ENCODE results near the gene LCT.
"Not testable (repeated sequence)": the region's sequence is repeated elsewhere in the genome, so short reads cannot be mapped to it uniquely, and the experiment has no call there.

LCT gene

GRCh38 chr2:135818937-135819610 lies 17.9 kb downstream of the LCT start:
- Histone ChIP-seq H3K27me3 (ENCODE audit: control insufficient read depth in 2 of 2, insufficient read depth in 2 of 2, low read length in 2 of 2) (no peaks in the 10 kb centered on the region), H3K4me1 (ENCODE audit: control insufficient read depth in 2 of 2, insufficient read depth in 2 of 2, low read length in 2 of 2) (no peaks in the 10 kb centered on the region), H3K36me3 (ENCODE audit: control insufficient read depth in 2 of 2, insufficient read depth in 2 of 2, low read length in 2 of 2) (no peaks in the 10 kb centered on the region), H3K4me3 (ENCODE audit: low read length in 2 of 2) (no peak overlapping the region), H3K9me3 (ENCODE audit: control insufficient read depth in 2 of 2, low read length in 2 of 2) (no peaks in the 10 kb centered on the region), H3K9ac (ENCODE audit: low read depth in 1 of 2, low read length in 2 of 2) (no peak overlapping the region), H3K27ac (ENCODE audit: low read depth in 2 of 2, low read length in 2 of 2) (no peak overlapping the region)

- Histone ChIP-seq H3K4me1 (ENCODE audit: control insufficient read depth in 2 of 2, insufficient read depth in 2 of 2, low read length in 2 of 2) (no peaks in the 10 kb centered on the region), H3K9me3 (ENCODE audit: control insufficient read depth in 2 of 2, low read length in 2 of 2) (no peaks in the 10 kb centered on the region), H3K4me3 (ENCODE audit: low read length in 2 of 2) (no peak overlapping the region), H3K9ac (ENCODE audit: low read depth in 1 of 2, low read length in 2 of 2) (no peak overlapping the region), H3K27me3 (ENCODE audit: control insufficient read depth in 2 of 2, insufficient read depth in 2 of 2, low read length in 2 of 2) (no peaks in the 10 kb centered on the region), H3K36me3 (ENCODE audit: control insufficient read depth in 2 of 2, insufficient read depth in 2 of 2, low read length in 2 of 2) (no peaks in the 10 kb centered on the region), H3K27ac (ENCODE audit: low read depth in 2 of 2, low read length in 2 of 2) (no peak overlapping the region)
Observed at GRCh38 chr2:135817951-135818350, 19.0 kb downstream of the LCT start.

GRCh38 chr2:135817466-135817865 lies 19.5 kb downstream of the LCT start:
- Histone ChIP-seq H3K9me3 (ENCODE audit: control insufficient read depth in 2 of 2, low read length in 2 of 2) (no peaks in the 10 kb centered on the region), H3K27me3 (ENCODE audit: control insufficient read depth in 2 of 2, insufficient read depth in 2 of 2, low read length in 2 of 2) (no peaks in the 10 kb centered on the region), H3K4me1 (ENCODE audit: control insufficient read depth in 2 of 2, insufficient read depth in 2 of 2, low read length in 2 of 2) (no peaks in the 10 kb centered on the region), H3K4me3 (ENCODE audit: low read length in 2 of 2) (no peak overlapping the region), H3K27ac (ENCODE audit: low read depth in 2 of 2, low read length in 2 of 2) (no peak overlapping the region), H3K9ac (ENCODE audit: low read depth in 1 of 2, low read length in 2 of 2) (no peak overlapping the region), H3K36me3 (ENCODE audit: control insufficient read depth in 2 of 2, insufficient read depth in 2 of 2, low read length in 2 of 2) (no peaks in the 10 kb centered on the region)

- no peaks in the 10 kb centered on the region for H3K36me3 ChIP-seq (ENCODE audit: control insufficient read depth in 2 of 2, insufficient read depth in 2 of 2, low read length in 2 of 2)
- H3K9me3 ChIP-seq (ENCODE audit: control insufficient read depth in 2 of 2, low read length in 2 of 2): no peaks in the 10 kb centered on the region
- no peaks in the 10 kb centered on the region for H3K27me3 ChIP-seq (ENCODE audit: control insufficient read depth in 2 of 2, insufficient read depth in 2 of 2, low read length in 2 of 2)
- no peak overlapping the region for H3K9ac ChIP-seq (ENCODE audit: low read depth in 1 of 2, low read length in 2 of 2)
- no peaks in the 10 kb centered on the region for H3K4me1 ChIP-seq (ENCODE audit: control insufficient read depth in 2 of 2, insufficient read depth in 2 of 2, low read length in 2 of 2)
- no peak overlapping the region for H3K27ac ChIP-seq (ENCODE audit: low read depth in 2 of 2, low read length in 2 of 2)
- no peak overlapping the region for H3K4me3 ChIP-seq (ENCODE audit: low read length in 2 of 2)
Observed at GRCh38 chr2:135815269-135815668, 21.7 kb downstream of the LCT start.

GRCh38 chr2:135812907-135813511 lies 24.0 kb downstream of the LCT start:
- Histone ChIP-seq H3K27ac (ENCODE audit: low read depth in 2 of 2, low read length in 2 of 2) (no peak overlapping the region), H3K4me1 (ENCODE audit: control insufficient read depth in 2 of 2, insufficient read depth in 2 of 2, low read length in 2 of 2) (no peaks in the 10 kb centered on the region), H3K27me3 (ENCODE audit: control insufficient read depth in 2 of 2, insufficient read depth in 2 of 2, low read length in 2 of 2) (no peaks in the 10 kb centered on the region), H3K9me3 (ENCODE audit: control insufficient read depth in 2 of 2, low read length in 2 of 2) (no peaks in the 10 kb centered on the region), H3K36me3 (ENCODE audit: control insufficient read depth in 2 of 2, insufficient read depth in 2 of 2, low read length in 2 of 2) (no peaks in the 10 kb centered on the region), H3K9ac (ENCODE audit: low read depth in 1 of 2, low read length in 2 of 2) (no peak overlapping the region), H3K4me3 (ENCODE audit: low read length in 2 of 2) (no peak overlapping the region)

GRCh38 chr2:135807874-135808273 lies 29.1 kb downstream of the LCT start:
- not testable (repeated sequence) for H3K27ac ChIP-seq (ENCODE audit: low read depth in 2 of 2, low read length in 2 of 2); H3K9me3 ChIP-seq (ENCODE audit: control insufficient read depth in 2 of 2, low read length in 2 of 2); H3K4me1 ChIP-seq (ENCODE audit: control insufficient read depth in 2 of 2, insufficient read depth in 2 of 2, low read length in 2 of 2)

GRCh38 chr2:135803278-135803677 lies 33.7 kb downstream of the LCT start:
- no peaks in the 10 kb centered on the region for H3K36me3 ChIP-seq (ENCODE audit: control insufficient read depth in 2 of 2, insufficient read depth in 2 of 2, low read length in 2 of 2)
- peaks cover 0 to 3% of the 10 kb centered on the region in 2 donors for H3K9me3 ChIP-seq (ENCODE audit: control insufficient read depth in 2 of 2, low read length in 2 of 2)
- H3K4me1 ChIP-seq (ENCODE audit: control insufficient read depth in 2 of 2, insufficient read depth in 2 of 2, low read length in 2 of 2): no peaks in the 10 kb centered on the region
- no peaks in the 10 kb centered on the region for H3K27me3 ChIP-seq (ENCODE audit: control insufficient read depth in 2 of 2, insufficient read depth in 2 of 2, low read length in 2 of 2)
- H3K4me3 ChIP-seq (ENCODE audit: low read length in 2 of 2): no peak overlapping the region
- H3K9ac ChIP-seq (ENCODE audit: low read depth in 1 of 2, low read length in 2 of 2): no peak overlapping the region
- no peak overlapping the region for H3K27ac ChIP-seq (ENCODE audit: low read depth in 2 of 2, low read length in 2 of 2)

More at GRCh38 chr2:135807874-135808273, 29.1 kb downstream of the LCT start:
- not testable (repeated sequence) for H3K4me3 ChIP-seq (ENCODE audit: low read length in 2 of 2); H3K9ac ChIP-seq (ENCODE audit: low read depth in 1 of 2, low read length in 2 of 2); H3K27me3 ChIP-seq (ENCODE audit: control insufficient read depth in 2 of 2, insufficient read depth in 2 of 2, low read length in 2 of 2); H3K36me3 ChIP-seq (ENCODE audit: control insufficient read depth in 2 of 2, insufficient read depth in 2 of 2, low read length in 2 of 2)

GRCh38 chr2:135802350-135802749 lies 34.6 kb downstream of the LCT start:
- Histone ChIP-seq H3K9ac (ENCODE audit: low read depth in 1 of 2, low read length in 2 of 2) (no peak overlapping the region), H3K36me3 (ENCODE audit: control insufficient read depth in 2 of 2, insufficient read depth in 2 of 2, low read length in 2 of 2) (no peaks in the 10 kb centered on the region), H3K27ac (ENCODE audit: low read depth in 2 of 2, low read length in 2 of 2) (no peak overlapping the region), H3K4me3 (ENCODE audit: low read length in 2 of 2) (no peak overlapping the region), H3K9me3 (ENCODE audit: control insufficient read depth in 2 of 2, low read length in 2 of 2) (peaks cover 0 to 3% of the 10 kb centered on the region in 2 donors), H3K27me3 (ENCODE audit: control insufficient read depth in 2 of 2, insufficient read depth in 2 of 2, low read length in 2 of 2) (no peaks in the 10 kb centered on the region), H3K4me1 (ENCODE audit: control insufficient read depth in 2 of 2, insufficient read depth in 2 of 2, low read length in 2 of 2) (no peaks in the 10 kb centered on the region)

GRCh38 chr2:135800513-135801460 lies 36.2 kb downstream of the LCT start:
- H3K4me3 ChIP-seq (ENCODE audit: low read length in 2 of 2): no peak overlapping the region
- no peaks in the 10 kb centered on the region for H3K27me3 ChIP-seq (ENCODE audit: control insufficient read depth in 2 of 2, insufficient read depth in 2 of 2, low read length in 2 of 2)
- no peak overlapping the region for H3K9ac ChIP-seq (ENCODE audit: low read depth in 1 of 2, low read length in 2 of 2)
- no peak overlapping the region for H3K27ac ChIP-seq (ENCODE audit: low read depth in 2 of 2, low read length in 2 of 2)
- H3K9me3 ChIP-seq (ENCODE audit: control insufficient read depth in 2 of 2, low read length in 2 of 2): peaks cover 0 to 3% of the 10 kb centered on the region in 2 donors
- H3K4me1 ChIP-seq (ENCODE audit: control insufficient read depth in 2 of 2, insufficient read depth in 2 of 2, low read length in 2 of 2): no peaks in the 10 kb centered on the region
- H3K36me3 ChIP-seq (ENCODE audit: control insufficient read depth in 2 of 2, insufficient read depth in 2 of 2, low read length in 2 of 2): no peaks in the 10 kb centered on the region

GRCh38 chr2:135799738-135800137 lies 37.2 kb downstream of the LCT start:
- H3K4me3 ChIP-seq (ENCODE audit: low read length in 2 of 2): no peak overlapping the region
- H3K36me3 ChIP-seq (ENCODE audit: control insufficient read depth in 2 of 2, insufficient read depth in 2 of 2, low read length in 2 of 2): no peaks in the 10 kb centered on the region
- H3K27me3 ChIP-seq (ENCODE audit: control insufficient read depth in 2 of 2, insufficient read depth in 2 of 2, low read length in 2 of 2): no peaks in the 10 kb centered on the region
- no peak overlapping the region for H3K9ac ChIP-seq (ENCODE audit: low read depth in 1 of 2, low read length in 2 of 2)
- H3K9me3 ChIP-seq (ENCODE audit: control insufficient read depth in 2 of 2, low read length in 2 of 2): peaks cover 0 to 3% of the 10 kb centered on the region in 2 donors
- no peaks in the 10 kb centered on the region for H3K4me1 ChIP-seq (ENCODE audit: control insufficient read depth in 2 of 2, insufficient read depth in 2 of 2, low read length in 2 of 2)
- H3K27ac ChIP-seq (ENCODE audit: low read depth in 2 of 2, low read length in 2 of 2): no peak overlapping the region
